NCI-H2081 treated with DMSO at 0.1 percent for 48 hours (cell line): ENCODE data around the gene RETN.

ENCODE experiments used
- DNase-seq: peaks from one replicate; lab custom pipeline; 2025; lab: John Stamatoyannopoulos, UW

Gene RETN, protein sequence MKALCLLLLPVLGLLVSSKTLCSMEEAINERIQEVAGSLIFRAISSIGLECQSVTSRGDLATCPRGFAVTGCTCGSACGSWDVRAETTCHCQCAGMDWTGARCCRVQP

DNA sequence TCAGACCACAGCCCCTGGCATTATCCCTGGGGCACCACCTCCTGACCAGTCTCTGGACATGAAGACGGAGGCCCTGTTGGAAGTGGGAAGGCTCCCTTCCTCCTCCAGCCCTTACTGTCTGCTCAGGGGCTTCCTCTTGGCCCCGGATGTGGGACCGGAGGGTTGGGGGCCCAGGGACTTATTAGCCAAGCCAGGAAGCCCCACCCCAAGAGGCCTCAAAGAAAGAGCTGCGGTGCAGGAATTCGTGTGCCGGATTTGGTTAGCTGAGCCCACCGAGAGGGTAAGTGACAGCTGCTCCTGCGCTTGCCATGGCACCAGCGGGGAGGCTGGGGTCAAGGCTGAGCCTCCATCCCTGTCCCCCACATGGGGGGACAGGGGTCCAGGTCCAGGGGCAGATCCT lies at the start of gene RETN:
Gene RETN (plus strand): TSS at position 208 of the 400 bp plus-strand sequence. CDS start 278 bp downstream, outside the sequence.
- no peak for DNase-seq

DNA sequence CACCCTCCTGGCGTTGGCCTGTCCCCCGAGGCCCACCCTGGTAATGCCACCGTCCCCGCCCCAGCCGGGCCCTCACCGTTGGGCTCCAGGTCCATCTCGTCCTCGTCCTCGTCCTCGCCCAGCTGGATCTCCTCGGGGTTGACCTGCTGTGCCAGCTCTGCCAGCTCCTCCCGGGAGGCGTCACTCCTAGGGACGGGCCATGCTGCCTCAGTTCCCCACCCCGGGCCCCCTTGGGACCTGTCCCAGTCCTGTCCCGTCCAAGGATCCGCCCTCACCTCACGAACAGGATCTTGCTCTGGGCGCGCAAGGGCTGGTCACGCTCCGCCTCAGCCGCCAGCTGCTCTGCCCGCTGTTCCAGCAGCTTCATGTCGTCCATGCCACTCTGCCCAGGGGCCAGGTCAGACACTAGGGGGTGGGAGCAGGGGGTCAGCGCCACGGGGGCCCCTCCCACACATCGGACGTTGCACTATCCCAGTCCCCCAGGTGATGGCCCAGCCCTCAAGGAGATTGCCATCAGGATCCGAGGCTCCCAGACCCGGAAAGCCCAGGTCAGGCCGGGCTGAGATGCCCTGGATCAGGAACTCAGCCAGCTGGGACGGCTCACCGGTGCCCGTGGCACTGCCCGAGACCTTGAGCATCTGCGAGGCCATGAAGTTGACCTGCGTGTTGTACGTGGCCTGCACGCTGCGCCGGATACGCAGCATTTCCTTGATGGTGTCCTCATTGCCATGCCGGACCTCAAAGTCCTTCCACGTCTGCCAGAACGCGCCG lies 49.0 kb upstream of the RETN start:
- no peak for DNase-seq

DNA sequence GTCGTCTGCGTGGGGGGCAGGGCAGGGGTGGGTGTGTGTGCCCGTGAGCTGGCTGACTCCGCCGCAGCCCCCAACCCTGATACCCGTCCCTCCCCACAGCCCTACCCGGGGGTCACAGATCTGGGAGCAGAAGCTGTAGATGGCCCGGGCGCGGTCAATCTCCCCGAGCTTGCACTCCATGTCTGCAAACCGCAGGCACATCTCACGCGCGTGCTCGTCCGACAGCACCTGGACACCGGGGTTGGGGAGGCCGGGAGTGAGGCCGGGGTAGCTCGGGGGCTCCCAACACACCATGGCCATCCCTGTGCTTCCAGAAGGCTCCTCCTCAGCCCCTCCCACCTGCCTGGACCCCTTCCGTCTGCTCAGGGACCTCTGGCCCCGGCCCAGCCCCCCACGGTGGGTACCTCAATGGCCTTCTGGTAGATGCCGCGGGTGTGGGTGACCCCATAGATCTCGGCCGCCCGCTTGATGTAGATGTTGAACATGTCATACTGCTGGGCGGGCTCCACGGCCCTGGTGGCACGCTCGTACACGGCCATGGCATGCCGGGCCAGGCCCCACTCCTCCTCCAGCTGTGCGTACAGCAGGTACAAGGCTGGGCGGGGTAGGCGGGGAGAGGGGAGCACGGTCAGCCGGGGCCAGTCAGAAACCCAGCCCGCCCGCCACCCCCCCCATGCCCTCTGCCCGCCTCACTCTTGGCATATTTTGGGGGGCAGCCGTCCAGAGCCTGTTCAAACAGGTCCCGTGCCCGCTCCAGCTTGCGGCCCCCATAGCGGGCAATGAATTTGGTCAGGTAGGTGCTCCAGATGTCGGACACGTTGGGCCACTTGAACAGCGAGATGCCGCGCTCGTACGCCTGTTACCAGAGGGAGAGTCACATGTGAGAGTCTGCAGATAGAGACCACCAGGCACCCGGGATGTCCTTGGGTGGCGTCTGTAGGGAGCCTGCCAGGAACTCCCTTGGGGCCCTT lies 48.1 kb upstream of the RETN start:
- DNase-seq, result no peak

DNA sequence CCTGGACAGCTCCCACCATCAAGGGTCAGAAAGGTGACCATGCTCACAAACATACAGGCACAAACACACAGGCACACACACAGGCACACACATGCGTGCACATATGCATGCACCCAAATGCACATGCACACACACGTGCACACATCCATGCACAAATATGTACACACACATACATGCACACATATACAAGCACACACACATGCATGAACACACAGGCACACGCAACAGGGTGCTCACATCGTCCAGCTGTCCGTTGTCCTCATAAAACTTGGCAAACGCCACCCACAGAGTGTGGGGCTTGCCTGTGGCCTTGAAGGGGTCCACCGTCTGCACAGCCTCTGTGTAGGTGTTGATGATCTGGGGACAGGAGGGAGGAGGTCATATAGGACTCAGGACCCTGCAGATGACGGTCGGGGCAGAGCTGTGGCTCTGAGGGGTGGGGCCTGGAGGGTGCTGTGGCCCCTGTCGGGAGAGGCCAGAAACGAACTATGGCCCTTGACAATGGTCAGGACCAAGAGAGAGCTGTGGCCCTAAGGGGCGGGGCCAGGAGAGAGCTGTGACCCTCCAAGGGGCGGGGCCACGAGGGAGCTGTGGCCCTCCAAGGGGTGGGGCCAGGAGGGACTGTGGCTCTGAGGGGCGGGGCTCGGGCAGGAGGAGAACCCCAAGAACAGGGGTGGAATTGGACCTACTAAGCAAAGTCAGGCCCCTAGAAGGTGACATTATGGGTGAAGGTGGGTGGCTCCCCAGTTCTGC lies 45.7 kb upstream of the RETN start:
- no peak for DNase-seq

DNA sequence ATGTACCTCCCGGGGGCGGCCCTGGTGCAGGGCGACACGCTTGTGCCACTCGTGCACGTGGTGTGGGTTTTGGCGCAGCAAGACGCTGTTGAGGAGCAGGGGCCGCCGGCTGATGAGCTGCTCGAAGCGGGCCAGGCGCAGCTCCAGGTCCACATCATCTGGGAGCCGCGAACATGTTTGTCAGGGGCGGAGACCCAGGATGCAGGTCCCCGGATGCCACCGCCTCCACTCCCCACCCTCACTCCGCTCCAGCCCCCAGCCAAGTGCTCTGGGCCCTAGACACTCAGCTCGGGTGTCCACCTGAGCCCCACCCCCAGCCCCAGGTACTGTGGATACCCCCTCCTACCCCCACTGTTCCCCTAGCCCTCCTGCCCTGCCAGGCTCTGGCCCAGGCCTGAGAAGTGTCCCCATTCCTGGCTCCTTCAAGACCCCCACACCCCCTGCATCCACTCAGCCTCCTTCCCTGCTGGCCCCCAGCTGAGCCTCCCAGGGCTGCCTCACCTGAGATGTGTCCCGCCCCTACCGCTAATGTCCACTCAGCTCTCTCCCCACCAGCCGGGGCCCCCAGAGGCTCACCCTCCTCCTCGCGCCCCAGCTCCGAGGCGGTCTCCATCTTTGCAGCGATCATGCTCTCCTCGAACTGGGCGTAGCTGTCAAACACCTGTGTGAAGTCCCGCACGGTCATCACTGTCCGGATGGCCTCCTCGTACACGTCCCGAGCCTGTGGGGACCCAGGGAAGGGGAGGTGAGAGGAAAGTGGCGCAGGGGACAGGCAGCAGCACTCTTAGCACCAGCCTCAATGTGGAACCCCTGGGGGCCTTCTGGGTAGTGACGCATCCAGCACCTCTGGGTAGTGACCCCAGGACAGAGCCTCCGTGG lies 44.9 kb upstream of the RETN start:
- DNase-seq, result no peak

DNA sequence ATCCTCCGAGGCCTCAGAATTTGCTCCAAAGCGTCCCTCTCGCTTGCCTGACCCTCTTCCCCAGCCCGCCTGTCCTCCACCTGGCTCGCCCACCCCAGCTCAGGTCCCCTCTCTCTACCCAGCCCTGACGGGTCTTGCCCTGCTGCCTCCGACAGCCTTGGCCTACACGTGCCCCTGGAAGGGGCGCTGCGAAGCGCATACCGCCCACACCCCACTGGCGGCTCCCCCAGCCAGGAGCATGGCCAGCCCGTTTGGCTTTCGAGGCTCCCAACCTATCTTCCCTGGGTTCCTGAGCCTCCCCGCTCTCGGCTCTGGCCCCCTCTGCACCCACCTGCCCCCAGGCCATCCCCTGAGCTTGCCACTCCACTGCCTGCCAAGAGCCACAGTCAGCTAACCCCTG lies 44.0 kb upstream of the RETN start:
- DNase-seq, result no peak

DNA sequence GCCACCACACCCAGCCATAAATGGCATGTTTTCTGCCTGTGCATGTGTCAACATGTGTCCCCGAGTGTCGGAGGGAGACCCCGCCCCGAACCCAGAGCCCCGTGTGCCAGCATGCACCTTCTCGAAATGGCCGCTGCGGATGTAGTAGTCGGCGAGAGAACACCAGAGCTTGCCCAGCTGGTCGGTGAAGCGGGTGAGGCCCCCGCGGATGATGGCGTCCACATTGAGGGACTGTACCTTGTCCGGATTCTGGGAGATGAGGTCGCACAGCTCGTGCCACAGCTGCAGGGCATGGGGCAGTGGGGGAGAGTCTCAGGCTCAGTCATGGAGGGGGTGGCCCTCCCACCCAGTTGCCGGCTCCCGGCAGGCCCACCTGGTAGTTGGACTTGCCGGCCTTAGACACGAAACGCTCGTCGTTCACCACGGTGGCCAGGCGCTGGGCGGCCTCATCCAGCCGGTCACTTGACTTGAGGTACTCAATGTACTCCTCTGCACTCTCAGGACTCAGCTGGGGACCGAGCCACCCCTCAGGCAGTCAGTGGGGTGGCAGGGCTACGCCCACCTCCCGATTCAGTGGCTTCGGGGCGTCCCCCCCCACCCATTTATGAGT lies 43.0 kb upstream of the RETN start:
- DNase-seq, result no peak

DNA sequence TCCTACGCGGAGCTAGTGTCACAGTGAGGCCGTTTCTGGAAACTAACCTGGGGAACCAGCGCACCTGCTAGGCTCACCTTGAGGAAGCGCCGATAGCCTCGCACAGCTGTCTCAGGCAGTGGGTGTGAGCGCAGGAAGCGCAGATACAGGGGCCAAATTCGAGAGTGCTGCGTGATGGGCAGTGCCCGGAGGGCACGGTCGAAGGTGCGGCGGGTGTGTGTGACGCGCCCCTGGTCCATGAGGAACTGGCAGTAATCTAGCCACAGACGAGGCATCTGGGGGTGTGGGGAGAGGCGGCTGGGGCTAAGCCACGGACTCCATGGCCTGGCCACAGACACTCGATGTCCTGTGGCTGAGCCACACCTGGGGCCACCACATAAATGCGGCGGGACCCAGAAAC lies 41.7 kb upstream of the RETN start:
- no peak for DNase-seq

DNA sequence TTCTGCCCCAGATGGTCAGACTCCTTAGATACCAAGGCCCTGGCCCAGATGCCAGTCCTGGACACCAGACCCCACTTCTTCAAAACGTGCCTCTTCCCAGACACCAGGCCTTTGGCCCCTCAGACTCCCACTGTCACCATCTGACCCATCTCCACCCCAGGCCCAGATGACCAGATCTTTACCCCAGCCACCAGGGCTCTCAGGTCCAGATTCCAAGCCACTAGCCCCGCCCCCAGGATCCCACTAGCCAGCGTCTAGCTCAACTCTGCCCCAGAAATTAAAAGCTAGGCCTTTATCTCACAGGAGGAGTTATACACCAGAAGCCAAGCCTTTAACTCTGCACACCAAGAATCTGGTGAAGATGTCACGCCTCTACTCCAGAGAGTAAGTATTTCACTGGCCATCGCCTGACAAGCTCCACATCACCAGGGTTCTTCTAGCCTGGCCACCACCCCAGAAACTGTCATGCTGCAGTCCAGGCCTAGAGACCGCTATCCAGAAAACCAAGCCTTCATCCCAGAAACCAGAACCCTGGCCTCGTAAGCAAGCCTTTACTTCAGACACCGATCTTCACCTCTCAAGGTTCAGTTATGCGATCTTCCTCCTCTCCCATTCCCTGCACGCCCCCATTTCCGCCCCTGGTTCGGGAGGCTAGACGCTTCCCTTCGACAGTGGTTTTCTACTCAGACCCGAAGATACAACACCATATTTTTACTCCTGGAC lies 40.1 kb upstream of the RETN start:
- DNase-seq, result no peak

DNA sequence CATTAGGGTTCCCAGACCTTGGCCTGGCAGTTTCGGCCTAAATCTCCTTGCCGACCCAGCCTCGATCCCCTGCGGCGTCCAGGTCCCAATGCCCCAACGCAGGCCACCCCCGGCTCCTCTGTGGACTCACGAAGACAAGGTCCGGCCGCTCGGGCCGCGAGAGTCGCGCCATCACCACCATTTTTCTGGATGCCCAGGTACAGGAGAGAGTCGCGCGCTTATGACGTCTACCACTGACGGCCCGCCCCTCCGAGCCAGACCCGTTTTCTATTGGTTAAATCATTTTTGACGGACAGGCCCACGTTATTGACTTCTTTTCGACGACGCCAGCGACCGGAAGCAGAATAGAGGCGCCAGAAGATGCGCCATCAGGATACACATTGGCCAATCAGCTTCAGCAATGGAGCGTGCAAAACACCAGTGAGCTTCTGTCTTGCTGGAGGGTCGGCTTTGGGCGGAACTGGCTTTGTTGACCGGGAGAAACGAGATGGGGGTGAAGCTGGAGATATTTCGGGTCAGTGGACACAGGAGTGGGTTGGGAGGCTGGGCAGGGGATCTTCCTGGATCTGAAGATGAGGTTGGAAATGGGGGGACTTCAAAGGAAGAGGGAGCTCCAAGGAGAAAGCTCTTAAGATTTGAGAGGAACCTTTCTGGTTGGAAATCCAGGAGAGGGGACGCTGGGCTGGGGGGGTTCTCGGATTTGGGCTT lies 39.3 kb upstream of the RETN start, which contains the start of the genes PET100 and XAB2:
Gene PET100 (plus strand): TSS at position 447 of the 708 bp plus-strand sequence. CDS start 41 bp downstream, at position 488.
Gene XAB2 (minus strand): TSS at position 199 of the 708 bp plus-strand sequence. CDS start 18 bp downstream, at position 181.
- DNase-seq, result peak; percentile 93

DNA sequence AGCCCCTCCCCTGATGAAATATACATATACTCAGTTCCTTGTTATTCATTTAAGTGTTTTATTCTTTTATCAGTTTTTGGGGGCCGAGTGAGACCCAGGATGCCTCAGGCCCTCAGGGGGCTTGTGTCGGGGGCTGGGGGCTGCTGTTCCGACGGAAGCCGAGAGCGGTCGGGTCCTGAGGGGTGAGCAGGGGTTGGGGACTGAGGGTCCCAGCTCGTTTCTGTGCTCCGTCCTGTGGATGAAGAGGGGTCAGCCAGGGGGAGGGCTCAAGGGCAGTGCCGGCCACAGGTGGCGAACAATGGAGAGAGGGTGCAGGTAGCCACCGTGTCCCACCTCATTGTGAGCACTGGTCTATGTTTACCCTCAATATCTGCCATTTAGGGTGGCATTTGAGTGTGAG lies 37.3 kb upstream of the RETN start:
- DNase-seq, result no peak

DNA sequence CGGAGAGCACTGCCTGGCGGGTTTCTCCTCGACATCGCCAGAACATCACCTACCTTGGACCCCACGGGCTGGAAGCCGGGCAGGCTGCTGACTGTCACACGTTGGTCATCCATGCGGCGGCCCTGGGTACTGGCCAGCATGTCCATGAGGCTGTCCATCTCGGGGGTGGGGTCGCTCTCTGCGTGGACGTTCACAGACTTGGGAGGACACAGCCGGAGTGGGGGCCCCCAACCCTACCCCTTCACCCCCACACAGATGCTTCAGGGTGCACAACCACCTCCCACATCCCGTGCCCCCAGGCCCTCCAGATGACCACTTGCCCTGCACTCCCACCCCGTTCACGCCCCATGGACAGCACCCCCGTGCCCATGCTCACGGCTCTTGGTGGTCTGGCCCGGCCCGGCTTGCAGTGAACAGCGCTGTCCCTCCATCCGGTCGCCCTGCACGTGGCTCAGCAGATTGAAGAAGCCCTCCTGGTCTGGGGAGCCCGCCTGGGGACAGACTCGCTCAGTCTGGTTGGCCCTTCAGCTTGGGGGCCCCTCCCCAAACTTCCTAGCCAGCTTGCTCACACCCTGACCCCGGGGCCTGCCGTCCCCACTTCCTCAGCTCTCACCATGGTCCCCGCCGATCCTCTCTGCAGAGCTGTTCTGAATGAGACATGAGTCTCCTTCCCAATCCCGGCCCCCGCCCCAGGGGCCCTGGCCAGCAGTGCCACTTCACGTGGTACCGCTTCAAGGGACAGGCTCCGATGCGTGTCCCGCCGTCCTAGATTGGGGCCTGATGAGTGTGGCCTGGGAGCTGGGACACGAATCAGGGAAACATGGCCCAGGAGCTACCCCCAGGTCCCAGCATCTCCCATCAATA lies 36.3 kb upstream of the RETN start:
- DNase-seq, result no peak

DNA sequence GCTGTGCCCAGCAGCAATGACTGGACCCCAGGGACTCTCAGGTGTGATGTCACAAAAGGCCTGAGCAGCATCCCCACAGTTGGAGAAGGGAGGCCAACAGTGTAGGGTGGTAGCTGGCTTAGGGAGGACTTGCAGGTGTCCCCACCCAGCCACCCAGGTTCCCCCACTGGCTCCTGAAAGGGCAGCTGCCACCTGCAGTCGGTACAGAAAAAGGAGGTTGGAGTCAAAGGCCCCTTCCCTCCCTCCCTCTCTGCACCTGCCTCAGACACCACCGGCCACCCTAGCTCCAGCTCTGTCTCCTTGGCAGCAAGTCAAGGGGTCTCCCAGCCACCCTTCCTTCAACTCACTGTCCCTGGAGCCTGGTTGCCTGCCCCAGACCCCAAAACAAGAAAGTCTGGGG lies 35.2 kb upstream of the RETN start, which contains the start of gene PCP2:
Gene PCP2 (minus strand): TSS at position 22 of the 400 bp plus-strand sequence. CDS start 262 bp downstream, outside the sequence.
- no peak for DNase-seq

DNA sequence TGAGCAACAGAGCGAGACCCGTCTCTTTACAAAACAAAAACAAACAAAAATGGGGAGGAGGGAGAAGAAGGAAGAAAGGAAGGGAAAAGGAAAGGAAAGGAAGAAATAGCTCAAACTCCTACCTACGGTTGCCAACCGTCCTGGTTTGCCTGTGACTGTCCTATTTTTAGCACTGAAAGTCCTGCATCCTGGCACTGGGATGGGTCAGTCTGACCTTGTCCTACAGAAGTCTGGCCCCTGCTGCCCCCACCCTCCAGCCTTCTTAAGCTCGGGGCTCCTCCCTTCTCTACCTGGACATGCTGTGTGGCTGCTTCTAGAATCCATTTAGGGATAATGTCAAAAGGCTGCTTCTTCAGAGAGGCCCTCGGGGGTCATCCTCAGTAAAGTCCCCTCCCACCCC lies 33.2 kb upstream of the RETN start:
- no peak for DNase-seq

DNA sequence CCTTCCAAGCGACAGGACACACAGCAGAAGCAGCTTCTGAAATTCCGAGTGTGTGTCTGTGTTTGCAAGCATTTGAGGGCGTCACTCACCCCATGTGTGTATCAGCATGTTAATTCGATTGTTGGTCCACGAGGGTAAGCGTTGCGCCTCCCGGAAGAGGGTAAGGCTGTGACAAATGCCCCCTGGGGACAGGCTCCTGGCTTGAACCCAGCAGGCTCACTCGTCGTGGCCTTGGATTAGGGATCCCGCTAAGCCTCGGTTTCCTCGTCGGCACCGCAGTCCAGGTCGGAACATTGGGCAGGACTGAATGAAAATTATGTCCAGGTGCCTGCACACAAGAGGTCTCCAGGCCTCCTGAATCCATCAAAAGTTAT lies 32.5 kb upstream of the RETN start:
- no peak for DNase-seq

DNA sequence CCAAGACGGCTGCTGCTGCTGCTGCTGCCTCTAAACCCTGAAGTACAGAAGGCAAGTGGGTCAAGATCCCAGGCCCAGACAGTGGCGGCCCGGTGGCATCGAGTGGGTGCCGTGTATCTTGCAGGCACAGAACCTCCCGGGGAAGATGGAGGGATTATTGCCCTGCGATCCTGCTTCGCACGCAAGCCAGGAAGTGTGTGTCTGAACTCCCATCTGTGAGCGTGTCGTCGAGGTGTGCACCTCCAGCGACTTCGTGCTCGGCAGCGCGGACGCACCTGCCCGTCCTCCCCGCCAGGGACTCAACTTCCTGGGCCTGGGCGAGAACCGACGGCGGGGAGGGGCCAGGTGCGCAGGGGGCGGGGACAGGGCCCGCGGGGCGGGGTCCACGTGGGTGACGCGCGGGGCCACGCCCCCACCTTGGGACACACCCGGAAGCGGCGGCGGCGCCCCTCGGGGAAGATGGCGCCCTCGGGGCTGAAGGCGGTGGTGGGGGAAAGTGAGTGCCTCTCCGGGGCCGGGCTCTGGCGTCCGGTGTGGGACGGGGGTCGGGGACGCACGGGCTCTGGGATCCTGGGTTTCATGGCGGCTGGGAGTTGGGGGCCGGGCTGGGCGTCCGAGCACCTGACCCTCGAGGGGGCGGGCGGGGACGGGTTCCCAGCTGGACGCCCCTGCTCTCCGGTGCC lies 32.0 kb upstream of the RETN start, which contains the start of gene STXBP2:
Gene STXBP2 (plus strand): TSS at position 420 of the 683 bp plus-strand sequence. CDS start 40 bp downstream, at position 460.
- DNase-seq, result peak; percentile 5
